Measurements from ENCODE around the gene C19orf18. TPM values are rescaled to one million over a fixed set of nuclear protein-coding genes. Genes with fewer than 3 reads are reported as not detected.

C19orf18 gene
- total RNA-seq, 2 experiments from 2014 or later: 0.36 to 0.88 TPM

GRCh38 chr19:57941593-57941992 is 32.7 kb downstream of the C19orf18 start:
- no peaks in the 10 kb centered on the region for H3K27me3 Mint-ChIP-seq
- peaks cover 97% of the 10 kb centered on the region for H3K36me3 Mint-ChIP-seq (ENCODE audit: low read depth)
- TF ChIP-seq, protein P1, sequence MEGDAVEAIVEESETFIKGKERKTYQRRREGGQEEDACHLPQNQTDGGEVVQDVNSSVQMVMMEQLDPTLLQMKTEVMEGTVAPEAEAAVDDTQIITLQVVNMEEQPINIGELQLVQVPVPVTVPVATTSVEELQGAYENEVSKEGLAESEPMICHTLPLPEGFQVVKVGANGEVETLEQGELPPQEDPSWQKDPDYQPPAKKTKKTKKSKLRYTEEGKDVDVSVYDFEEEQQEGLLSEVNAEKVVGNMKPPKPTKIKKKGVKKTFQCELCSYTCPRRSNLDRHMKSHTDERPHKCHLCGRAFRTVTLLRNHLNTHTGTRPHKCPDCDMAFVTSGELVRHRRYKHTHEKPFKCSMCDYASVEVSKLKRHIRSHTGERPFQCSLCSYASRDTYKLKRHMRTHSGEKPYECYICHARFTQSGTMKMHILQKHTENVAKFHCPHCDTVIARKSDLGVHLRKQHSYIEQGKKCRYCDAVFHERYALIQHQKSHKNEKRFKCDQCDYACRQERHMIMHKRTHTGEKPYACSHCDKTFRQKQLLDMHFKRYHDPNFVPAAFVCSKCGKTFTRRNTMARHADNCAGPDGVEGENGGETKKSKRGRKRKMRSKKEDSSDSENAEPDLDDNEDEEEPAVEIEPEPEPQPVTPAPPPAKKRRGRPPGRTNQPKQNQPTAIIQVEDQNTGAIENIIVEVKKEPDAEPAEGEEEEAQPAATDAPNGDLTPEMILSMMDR (IDR thresholded peaks at IDR 0.05): no peak
- peaks cover 3% of the 10 kb centered on the region for H3K4me1 ChIP-seq (ENCODE audit: insufficient read depth, low read length)
- H3K36me3 ChIP-seq (ENCODE audit: insufficient read depth, low read length): peaks cover 42% of the 10 kb centered on the region
- peaks cover 29% of the 10 kb centered on the region for H3K9me3 Mint-ChIP-seq
- H3K27ac Mint-ChIP-seq: no peak overlapping the region
- intact Hi-C loops (cut with DNase I, micrococcal nuclease): no loop called here
- peaks cover 11% of the 10 kb centered on the region for H3K4me1 Mint-ChIP-seq (ENCODE audit: low read depth)
- POLR2A ChIA-PET: no interaction called here
- CTCF ChIA-PET: no interaction called here
- H3K4me3 ChIP-seq (ENCODE audit: low read length): no peak overlapping the region
- no peaks in the 10 kb centered on the region for H3K27me3 ChIP-seq (ENCODE audit: control insufficient read depth in 1 of 2, insufficient read depth in 2 of 2, low read length in 2 of 2)
- ATAC-seq (ENCODE audit: poor library complexity) (no peak), DNase-seq (no peak)
- H3K9me3 ChIP-seq (ENCODE audit: control insufficient read depth in 1 of 2, insufficient read depth in 1 of 2, low read length in 2 of 2): peaks cover 56 to 89% of the 10 kb centered on the region in 2 experiments
- H3K4me3 Mint-ChIP-seq: no peak overlapping the region
- H3K27ac ChIP-seq (ENCODE audit: low read depth in 1 of 2, low read length in 2 of 2): no peak overlapping the region

GRCh38 chr19:57935731-57936130 is 38.6 kb downstream of the C19orf18 start:
- H3K27me3 Mint-ChIP-seq: no peaks in the 10 kb centered on the region
- H3K27ac ChIP-seq (ENCODE audit: low read depth in 1 of 2, low read length in 2 of 2): no peak overlapping the region
- ATAC-seq (ENCODE audit: poor library complexity): no peak
- CTCF ChIA-PET: no interaction called here
- H3K4me3 ChIP-seq (ENCODE audit: low read length): no peak overlapping the region
- POLR2A ChIA-PET: interaction anchor here (1.2 to 2.4 kb wide), 2 partner anchors 19 to 67 kb away, joined by 7 to 14 read pairs; partner anchors contain the start of genes ZNF417 and ZNF606
- peaks cover 21% of the 10 kb centered on the region for H3K9me3 Mint-ChIP-seq
- H3K9me3 ChIP-seq (ENCODE audit: control insufficient read depth in 1 of 2, insufficient read depth in 1 of 2, low read length in 2 of 2): peaks cover 79 to 84% of the 10 kb centered on the region in 2 experiments
- intact Hi-C loops (cut with DNase I, micrococcal nuclease): no loop called here
- H3K27ac Mint-ChIP-seq: no peak overlapping the region
- peaks cover 93% of the 10 kb centered on the region for H3K36me3 Mint-ChIP-seq (ENCODE audit: low read depth)
- peaks cover 0 to 2% of the 10 kb centered on the region in 2 experiments for H3K27me3 ChIP-seq (ENCODE audit: control insufficient read depth in 1 of 2, insufficient read depth in 2 of 2, low read length in 2 of 2)
- no peak for DNase-seq
- peaks cover under 1% of the 10 kb centered on the region for H3K36me3 ChIP-seq (ENCODE audit: insufficient read depth, low read length)
- peak overlapping the region; percentile 94 for H3K4me3 Mint-ChIP-seq
- H3K4me1 Mint-ChIP-seq (ENCODE audit: low read depth): peaks cover 11% of the 10 kb centered on the region
- peaks cover 12% of the 10 kb centered on the region for H3K4me1 ChIP-seq (ENCODE audit: insufficient read depth, low read length)
- TF ChIP-seq, protein P1 (IDR thresholded peaks at IDR 0.05): no peak

GRCh38 chr19:57934820-57935665 is 39.3 kb downstream of the C19orf18 start, which contains the start of gene ZNF418:
ZNF418 (minus strand) TSS chr19:57935402; CDS start chr19:57933822, 1,580 bp downstream.
- peaks cover 11% of the 10 kb centered on the region for H3K4me1 Mint-ChIP-seq (ENCODE audit: low read depth)
- TF ChIP-seq, protein P1 (IDR thresholded peaks at IDR 0.05): no peak
- Histone ChIP-seq H3K36me3 (ENCODE audit: insufficient read depth, low read length) (no peaks in the 10 kb centered on the region), H3K4me1 (ENCODE audit: insufficient read depth, low read length) (peaks cover 12% of the 10 kb centered on the region), H3K27ac (ENCODE audit: low read depth in 1 of 2, low read length in 2 of 2) (peak within 1 kb of the TSS in 1 of 2 donors; percentile 50), H3K27me3 (ENCODE audit: control insufficient read depth in 1 of 2, insufficient read depth in 2 of 2, low read length in 2 of 2) (peaks cover 0 to 2% of the 10 kb centered on the region in 2 experiments), H3K9me3 (ENCODE audit: control insufficient read depth in 1 of 2, insufficient read depth in 1 of 2, low read length in 2 of 2) (peaks cover 80 to 84% of the 10 kb centered on the region in 2 experiments), H3K4me3 (ENCODE audit: low read length) (peak within 1 kb of the TSS; percentile 58)
- POLR2A ChIA-PET: interaction anchor here (1.2 to 2.4 kb wide), 2 partner anchors 18 to 68 kb away, joined by 7 to 14 read pairs; partner anchors contain the start of genes ZNF417 and ZNF606
- intact Hi-C loops (cut with DNase I, micrococcal nuclease): no loop called here
- peaks cover 93% of the 10 kb centered on the region for H3K36me3 Mint-ChIP-seq (ENCODE audit: low read depth)
- peak; percentile 99 for ATAC-seq (ENCODE audit: poor library complexity)
- CTCF ChIA-PET: no interaction called here
- peaks cover 21% of the 10 kb centered on the region for H3K9me3 Mint-ChIP-seq
- H3K27me3 Mint-ChIP-seq: no peaks in the 10 kb centered on the region
- DNase-seq: peak in 11 of 14 experiments; percentile 5 to 76 (median 28)
- H3K4me3 Mint-ChIP-seq: peak within 1 kb of the TSS; percentile 94
- H3K27ac Mint-ChIP-seq: peak within 1 kb of the TSS; percentile 90
